Measurements from ENCODE around the gene ARHGAP8.

- TF ChIP-seq CTCF (IDR thresholded peaks at IDR 0.05) (no peak), POLR2A (IDR thresholded peaks at IDR 0.05) (no peak)
Measured at GRCh38 chr22:44741929-44742328, 10.4 kb upstream of the ARHGAP8 start.
